ENCODE data around the gene ZNF552. TPM values are rescaled to one million over a fixed set of nuclear protein-coding genes. Genes with fewer than 3 reads are reported as not detected.
A peak's percentile ranks its signal among the peaks of the same experiment; 100 is the strongest.

ZNF552 gene
- total and polyA plus RNA-seq, 2 donors (not counting 1 experiment from before 2014, with no cell fraction given), result 6.7 to 21.7 TPM

- no peaks in the 10 kb centered on the region for H3K27me3 Mint-ChIP-seq
These were observed 5.9 kb upstream of the ZNF552 start for GRCh38 chr19:57820599-57820998.

More at GRCh38 chr19:57820599-57820998, 5.9 kb upstream of the ZNF552 start:
- ATAC-seq (ENCODE audit: low read depth) (no peak), DNase-seq (no peak)
- Histone ChIP-seq H3K9me3 (ENCODE audit: control extremely low read depth in 1 of 3, control insufficient read depth in 2 of 3, insufficient read depth in 1 of 3, low read length in 2 of 3) (no peaks in the 10 kb centered on the region), H3K36me3 (replicated peaks in 1 of 2; ENCODE audit: control extremely low read depth in 1 of 2, control insufficient read depth in 1 of 2, extremely low read depth in 1 of 2, insufficient read depth in 2 of 2, low read length in 1 of 2) (no peaks in the 10 kb centered on the region), H3K4me3 (ENCODE audit: control extremely low read depth in 1 of 5, extremely low read depth in 1 of 5, insufficient read depth in 1 of 5, low read depth in 2 of 5, low read length in 4 of 5) (peak overlapping the region in 3 of 5 experiments; percentile 81 to 87 (median 83)), H3K79me2 (ENCODE audit: control insufficient read depth, insufficient read depth, low read length) (peaks cover 60% of the 10 kb centered on the region), H3K4me2 (replicated peaks; ENCODE audit: low read depth, low read length, poor library complexity, severe bottlenecking) (peak overlapping the region; percentile 84), H2AFZ (ENCODE audit: insufficient read depth, low read depth, low read length, poor library complexity, severe bottlenecking) (peak overlapping the region; percentile 90), H3K27me3 (replicated peaks in 1 of 4; ENCODE audit: control extremely low read depth in 1 of 4, control insufficient read depth in 3 of 4, insufficient read depth in 4 of 4, low read length in 3 of 4) (no peaks in the 10 kb centered on the region), H3K9ac (ENCODE audit: low read length) (peak overlapping the region; percentile 95), H3K27ac (ENCODE audit: low read length in 2 of 2) (peak overlapping the region; percentile 75 to 88), H3K4me1 (ENCODE audit: control insufficient read depth in 2 of 2, insufficient read depth in 2 of 2, low read length in 2 of 2) (peaks cover 9 to 10% of the 10 kb centered on the region in 2 donors), H4K20me1 (ENCODE audit: control insufficient read depth, insufficient read depth, low read length, poor library complexity, severe bottlenecking) (no peaks in the 10 kb centered on the region)
- peak overlapping the region; percentile 94 for H3K4me3 Mint-ChIP-seq
- intact Hi-C loops (cut with micrococcal nuclease), result no loop called here
- H3K27ac Mint-ChIP-seq, result peak overlapping the region; percentile 97
- no peaks in the 10 kb centered on the region for H3K9me3 Mint-ChIP-seq (ENCODE audit: insufficient read depth)
- POLR2A ChIA-PET, result no interaction called here
- TF ChIP-seq EZH2 (IDR thresholded peaks at IDR 0.05; ENCODE audit: borderline replicate concordance, insufficient read depth, low read depth, low read length, poor library complexity, severe bottlenecking) (no peak), CTCF (IDR thresholded peaks at IDR 0.05) (no peak)
- peaks cover 51% of the 10 kb centered on the region for H3K4me1 Mint-ChIP-seq
- 83% methylated on average over 5 of the region's 6 CpGs for WGBS (ENCODE audit: insufficient coverage)
- CTCF ChIA-PET, result interaction anchor here (1.1 kb wide), 1 partner anchor 12 kb away, joined by 3 read pairs; no protein-coding TSS in a partner anchor
